ENCODE results near the gene BCOR. TPM values are rescaled to one million over a fixed set of nuclear protein-coding genes. Genes with fewer than 3 reads are reported as not detected.

Gene BCOR
- total and polyA plus RNA-seq, 2 of the 4 experiments (the other 2 are of a cell fraction): 7.5 to 9.0 TPM

DNA sequence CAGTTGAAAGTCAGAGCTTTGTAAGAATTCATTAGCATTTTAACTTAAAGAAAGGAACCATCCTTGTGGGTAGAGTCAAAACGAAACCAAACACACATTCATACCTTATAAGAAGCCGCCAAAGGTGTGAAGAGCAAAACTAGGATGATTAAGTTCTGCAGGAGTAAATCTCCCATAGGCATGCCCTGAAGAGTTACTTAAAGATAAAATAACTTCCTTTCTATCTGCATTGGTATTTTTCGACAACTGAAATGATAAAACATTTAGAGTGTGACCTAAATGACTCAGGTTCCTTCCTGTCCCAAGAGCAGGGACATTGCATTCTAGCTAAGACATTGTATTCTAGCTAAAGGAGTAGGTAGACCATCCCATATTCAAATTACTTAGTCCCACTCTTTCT, 75.3 kb downstream of the BCOR start:
- intact Hi-C loops (cut with micrococcal nuclease): no loop called here
- CTCF ChIA-PET: no interaction called here
- no peak overlapping the region for H2AK5ac ChIP-seq (ENCODE audit: low read depth, low read length)
- H3K79me1 ChIP-seq (ENCODE audit: low read depth in 1 of 2, low read length in 2 of 2): no peaks in the 10 kb centered on the region
- POLR2A ChIA-PET (ENCODE audit: unreplicated experiment): no interaction called here
- H3K23ac ChIP-seq (ENCODE audit: low read depth, low read length): no peak overlapping the region
- no peaks in the 10 kb centered on the region for H4K20me1 ChIP-seq (ENCODE audit: insufficient read depth, low read length)
- H4K8ac ChIP-seq (ENCODE audit: low read depth in 2 of 2, low read length in 2 of 2): no peak overlapping the region
- no peak overlapping the region for H3K27ac ChIP-seq (ENCODE audit: insufficient read depth, low read length)
- H3K4me3 ChIP-seq (ENCODE audit: insufficient read depth, low read depth, low read length): no peak overlapping the region
- peaks cover 5% of the 10 kb centered on the region for H3K27me3 ChIP-seq (ENCODE audit: control insufficient read depth, insufficient read depth, low read length)
- peaks cover 2% of the 10 kb centered on the region for H3K9me3 ChIP-seq (ENCODE audit: control insufficient read depth, insufficient read depth, low read length)
- H4K91ac ChIP-seq (ENCODE audit: insufficient read depth, low read depth, low read length): no peak overlapping the region
- H4K5ac ChIP-seq (ENCODE audit: low read depth, low read length): no peak overlapping the region
- H2AFZ ChIP-seq (replicated peaks; ENCODE audit: low read length, poor library complexity): no peak overlapping the region
- no peak overlapping the region for H2BK120ac ChIP-seq (ENCODE audit: low read depth, low read length)
- no peak overlapping the region for H3K4ac ChIP-seq (ENCODE audit: low read depth, low read length)
- no peak overlapping the region for H3K18ac ChIP-seq (ENCODE audit: low read depth, low read length)
- no TSS peak for BruUV-seq (replicated peaks)
- DNase-seq: no peak
- H3K4me2 ChIP-seq (ENCODE audit: low read depth, low read length): no peak overlapping the region
- dilution Hi-C loops (cut with HindIII; ENCODE audit: low sequenced_read_pairs, unreplicated experiment): no loop called here
- no peaks in the 10 kb centered on the region for H3K9me1 ChIP-seq (ENCODE audit: insufficient read depth, low read length)
- H3K36me3 ChIP-seq (ENCODE audit: control insufficient read depth, insufficient read depth, low read length): no peaks in the 10 kb centered on the region
- H3K9ac ChIP-seq (ENCODE audit: low read depth, low read length): no peak overlapping the region
- TF ChIP-seq NFE2L2 (IDR thresholded peaks at IDR 0.05; ENCODE audit: low read depth, low read length) (no peak), CEBPB (IDR thresholded peaks at IDR 0.05; ENCODE audit: low read depth, low read length) (no peak), FOS (IDR thresholded peaks at IDR 0.05; ENCODE audit: low read depth, low read length) (no peak), MAFK (IDR thresholded peaks at IDR 0.05; ENCODE audit: low read depth, low read length) (no peak), MAZ (IDR thresholded peaks at IDR 0.05; ENCODE audit: borderline replicate concordance, low read depth, low read length) (no peak), BHLHE40 (IDR thresholded peaks at IDR 0.05; ENCODE audit: low read depth, low read length) (no peak), SMC3 (IDR thresholded peaks at IDR 0.05; ENCODE audit: low read depth, low read length) (no peak), POLR2A (IDR thresholded peaks at IDR 0.05; ENCODE audit: low read depth, low read length) (no peak), CHD1 (IDR thresholded peaks at IDR 0.05; ENCODE audit: low read depth, low read length) (no peak)
- TF ChIP-seq, protein P1, sequence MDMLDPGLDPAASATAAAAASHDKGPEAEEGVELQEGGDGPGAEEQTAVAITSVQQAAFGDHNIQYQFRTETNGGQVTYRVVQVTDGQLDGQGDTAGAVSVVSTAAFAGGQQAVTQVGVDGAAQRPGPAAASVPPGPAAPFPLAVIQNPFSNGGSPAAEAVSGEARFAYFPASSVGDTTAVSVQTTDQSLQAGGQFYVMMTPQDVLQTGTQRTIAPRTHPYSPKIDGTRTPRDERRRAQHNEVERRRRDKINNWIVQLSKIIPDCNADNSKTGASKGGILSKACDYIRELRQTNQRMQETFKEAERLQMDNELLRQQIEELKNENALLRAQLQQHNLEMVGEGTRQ (IDR thresholded peaks at IDR 0.05; ENCODE audit: low read depth, low read length): no peak
- in situ Hi-C loops (cut with MboI; ENCODE audit: low sequenced_read_pairs): no loop called here
- no peak overlapping the region for H2BK15ac ChIP-seq (ENCODE audit: low read depth, low read length)
- H2BK5ac ChIP-seq (ENCODE audit: low read depth, low read length, poor library complexity, severe bottlenecking): no peak overlapping the region
- H3K14ac ChIP-seq (replicated peaks; ENCODE audit: low read depth, low read length): no peak overlapping the region
- no CpG with 5 or more reads among the region's 3 CpGs for WGBS, 2 experiments (ENCODE audit: extremely low coverage in 2 of 2, insufficient read length in 1 of 2)
- ATAC-seq (ENCODE audit: low read depth): no peak
- no peak overlapping the region for H3K56ac ChIP-seq (ENCODE audit: extremely low read depth, insufficient read depth, low read length)
- no peak overlapping the region for H2AK9ac ChIP-seq (replicated peaks; ENCODE audit: low read depth, low read length, poor library complexity)
- no peak overlapping the region for H2BK20ac ChIP-seq (ENCODE audit: low read depth, low read length)
- H3K4me1 ChIP-seq (ENCODE audit: control insufficient read depth, insufficient read depth, low read length): no peaks in the 10 kb centered on the region
